Activated CD8-positive, alpha-beta memory T cell treated with anti-CD3 and anti-CD28 coated beads, Interleukin-2, amount 50 U/mL, for 1 hour (primary cell): ENCODE data around the gene NKX6-2.
"Not testable (repeated sequence)": the region's sequence is repeated elsewhere in the genome, so short reads cannot be mapped to it uniquely, and the experiment has no call there.

Experiments used
- DNase-seq: peaks from one replicate; pipeline ENCODE4 v3.0.0-alpha.2; 2020; ENCODE audit errors: extremely low read depth

Gene NKX6-2

DNA sequence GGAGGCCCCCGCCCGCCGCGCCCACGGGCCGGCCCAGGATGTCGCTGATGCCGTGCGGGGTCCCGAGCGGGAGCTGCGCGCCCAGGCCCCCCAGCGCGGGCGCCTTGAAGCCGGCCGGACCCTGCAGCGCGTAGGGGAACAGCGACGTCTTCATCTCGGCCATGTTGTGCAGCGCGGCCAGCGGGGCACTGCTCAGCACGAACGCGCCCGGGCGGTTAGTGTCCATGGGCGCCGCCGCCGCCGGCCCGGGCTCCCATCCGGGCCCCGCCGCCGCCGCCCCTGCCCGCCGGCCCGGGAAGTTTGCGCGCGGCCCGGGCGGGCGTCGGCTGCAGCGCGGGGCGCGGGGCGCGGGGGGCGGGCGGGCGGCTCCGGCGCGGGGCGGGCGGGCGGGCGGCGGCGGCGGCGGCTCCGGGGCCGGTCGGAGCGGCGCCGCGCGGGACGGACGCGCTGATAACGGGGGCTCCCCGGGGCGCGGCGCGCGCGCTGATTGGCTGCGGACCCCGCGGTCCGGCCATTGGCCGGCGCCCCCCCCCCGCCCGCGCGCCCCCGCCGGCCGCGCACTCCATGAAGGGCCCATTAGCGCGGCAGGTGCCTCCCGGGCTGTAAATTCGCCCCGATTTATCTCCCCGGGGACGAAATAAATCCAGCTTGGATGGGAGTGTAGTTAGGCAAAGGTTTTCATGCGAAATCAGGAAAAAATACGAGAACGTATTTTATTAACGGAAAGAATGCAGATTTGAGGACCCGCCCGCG, at the start of gene NKX6-2:
Gene NKX6-2, minus strand, starts transcription at position 425 of the 753 bp plus-strand sequence. Its CDS starts 199 bp downstream, at position 226.
- DNase-seq = no peak

DNA sequence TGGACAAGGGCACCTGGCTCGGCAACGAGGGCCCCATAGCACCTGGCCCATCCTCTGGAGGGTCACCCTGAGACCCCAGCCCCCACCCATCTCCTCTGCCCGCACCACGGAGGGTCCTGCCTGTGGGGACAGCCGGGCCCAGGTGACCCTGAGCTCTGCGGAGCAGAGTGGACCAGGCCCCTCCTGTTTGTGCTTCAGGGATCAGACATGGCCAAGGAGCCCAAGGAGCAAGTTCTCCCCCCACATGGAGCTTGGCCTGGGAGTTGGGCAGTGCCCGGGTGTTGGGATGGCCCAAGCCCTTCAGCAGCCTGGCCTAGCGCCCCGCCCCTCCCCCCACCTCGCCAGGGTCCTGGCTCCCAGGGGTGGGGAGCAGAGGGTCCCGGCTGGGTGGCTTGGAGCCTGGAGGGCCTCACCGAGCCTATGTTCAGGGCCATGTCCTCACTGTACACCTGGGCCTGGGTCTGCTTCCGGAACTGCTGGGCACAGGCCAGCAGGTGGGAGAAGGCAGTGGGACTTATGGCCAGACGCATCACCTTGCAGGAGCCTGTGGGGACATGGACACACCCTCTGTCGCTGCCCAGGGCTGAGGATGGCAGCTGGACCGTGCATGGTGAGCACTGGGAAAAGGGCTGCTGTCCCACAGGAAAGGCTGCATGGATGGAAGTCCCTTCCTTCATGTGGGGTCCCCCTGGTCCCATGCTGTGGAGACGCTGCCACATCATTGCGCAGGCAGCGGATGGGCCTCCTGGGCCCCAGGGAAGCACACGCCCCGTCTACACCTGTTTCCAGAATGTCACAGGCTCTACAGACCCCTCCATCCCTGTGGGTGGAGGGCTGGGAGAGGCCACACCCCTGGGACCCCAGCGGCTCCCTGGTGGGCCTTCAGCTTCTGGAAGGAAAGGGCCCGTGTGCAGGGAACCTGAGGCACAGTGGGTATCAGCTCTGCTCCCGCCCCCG, 49.2 kb upstream of the NKX6-2 start:
- DNase-seq = no peak

DNA sequence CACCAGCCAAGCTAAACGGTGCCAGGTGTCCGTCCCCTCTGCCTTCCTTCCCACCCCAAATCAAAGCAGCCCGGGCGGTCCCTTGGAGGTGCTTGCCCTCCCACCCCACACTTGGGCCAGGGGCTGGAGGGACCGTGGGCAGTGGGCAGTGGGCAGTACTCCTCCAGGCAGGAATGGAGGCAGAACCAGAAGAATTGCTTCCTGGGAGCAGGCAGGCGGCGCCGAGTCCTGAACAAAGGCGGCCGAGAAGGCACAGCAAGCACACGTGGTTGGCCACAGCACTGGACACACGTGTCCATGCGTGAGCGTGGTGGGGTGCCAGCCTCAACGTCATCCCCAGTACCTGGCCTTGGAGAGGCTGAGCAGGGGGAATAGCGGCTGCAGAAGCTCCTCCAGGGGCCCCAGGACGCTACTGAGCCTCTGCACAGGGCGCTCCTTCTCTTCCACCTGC, 48.4 kb upstream of the NKX6-2 start:
- DNase-seq = no peak

DNA sequence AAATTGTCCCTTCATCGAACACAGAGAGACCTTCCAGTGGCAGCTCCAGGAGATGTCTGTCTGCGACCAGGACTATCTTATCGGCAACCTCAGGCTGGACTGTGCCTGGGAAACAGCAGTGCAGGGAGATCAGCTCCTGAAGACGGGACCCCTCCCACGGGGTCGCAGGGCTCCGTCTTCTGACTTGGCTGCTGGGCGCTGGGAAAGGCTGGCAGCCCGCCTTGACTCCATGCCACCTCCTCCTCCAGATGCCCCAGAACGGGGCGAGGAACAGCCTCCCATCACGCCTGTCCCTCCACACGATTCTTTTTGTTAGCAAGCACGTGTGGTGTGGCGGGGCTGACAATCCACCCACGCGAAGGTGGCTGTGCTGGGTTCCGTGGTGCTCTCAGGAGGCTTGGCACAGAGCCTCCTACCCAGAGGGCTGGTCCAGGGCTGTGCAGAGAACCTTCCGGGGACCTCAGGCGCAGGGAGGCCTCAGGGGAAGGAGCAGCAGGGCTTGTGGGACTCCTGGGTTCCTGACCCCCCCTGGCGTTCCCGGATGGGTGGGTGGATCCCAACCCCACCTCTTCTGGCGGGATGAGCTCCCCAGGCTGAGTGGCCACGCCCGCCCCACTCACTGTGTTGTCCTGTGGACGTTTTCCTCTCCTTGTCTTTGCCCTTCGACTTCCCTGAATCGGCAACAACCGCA, 47.6 kb upstream of the NKX6-2 start:
- no peak for DNase-seq

DNA sequence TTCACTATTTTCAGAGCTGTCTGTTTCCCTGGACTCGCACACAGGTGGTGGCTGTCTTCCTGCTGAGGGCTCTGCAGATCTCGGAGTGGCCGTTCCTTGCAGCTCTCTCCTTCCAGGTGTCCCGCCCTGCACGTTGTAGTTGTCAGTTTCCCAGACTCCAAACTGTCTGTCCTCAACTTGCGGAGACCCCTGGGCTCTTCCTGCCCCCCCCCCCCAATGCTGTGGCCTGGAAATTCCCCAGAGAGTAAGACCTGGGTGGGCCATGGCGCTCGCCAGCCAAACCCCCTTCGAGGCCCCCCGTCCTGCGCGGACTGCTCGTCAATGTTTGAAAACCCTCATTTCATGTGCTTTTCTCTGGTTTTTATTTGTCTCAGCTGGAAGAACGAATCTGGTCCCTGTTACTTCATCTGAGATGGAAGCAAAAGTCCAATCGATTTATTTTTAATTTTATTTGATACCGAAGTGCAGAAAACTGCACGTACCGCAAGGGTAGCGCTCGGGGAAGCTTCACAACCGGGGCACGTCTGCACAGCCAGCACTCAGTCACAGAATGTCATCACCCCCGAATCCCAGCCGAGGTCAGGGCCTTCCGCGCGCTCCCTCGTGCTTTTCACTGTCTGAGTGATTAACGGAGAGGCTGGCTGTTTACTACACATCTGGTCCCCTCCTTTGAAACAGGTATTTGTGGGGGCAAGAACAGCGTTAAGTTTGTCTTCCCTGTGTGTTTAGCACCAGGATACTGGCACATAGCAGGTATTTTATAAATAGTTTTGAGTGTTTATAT, 46.4 kb upstream of the NKX6-2 start:
- no peak for DNase-seq

DNA sequence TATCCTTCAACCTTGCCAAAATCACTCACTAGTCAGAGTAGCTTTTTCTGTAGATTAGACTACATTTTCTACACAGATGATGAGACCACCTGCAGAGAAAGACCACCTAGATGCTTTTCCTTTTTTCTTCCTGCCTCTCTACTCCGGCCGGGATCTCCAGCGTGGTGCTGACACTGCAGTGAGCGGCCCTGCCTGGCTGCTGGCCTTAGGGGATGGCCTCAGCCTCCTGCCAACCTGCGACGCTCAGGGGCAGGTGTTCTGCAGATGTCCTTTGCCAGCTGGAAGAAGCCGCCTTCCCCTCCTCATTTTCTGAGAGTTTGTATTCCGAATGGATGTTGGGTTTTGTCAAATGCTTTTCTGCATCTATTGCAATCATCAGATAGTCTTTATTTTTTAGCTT, 43.5 kb upstream of the NKX6-2 start:
- DNase-seq = no peak

DNA sequence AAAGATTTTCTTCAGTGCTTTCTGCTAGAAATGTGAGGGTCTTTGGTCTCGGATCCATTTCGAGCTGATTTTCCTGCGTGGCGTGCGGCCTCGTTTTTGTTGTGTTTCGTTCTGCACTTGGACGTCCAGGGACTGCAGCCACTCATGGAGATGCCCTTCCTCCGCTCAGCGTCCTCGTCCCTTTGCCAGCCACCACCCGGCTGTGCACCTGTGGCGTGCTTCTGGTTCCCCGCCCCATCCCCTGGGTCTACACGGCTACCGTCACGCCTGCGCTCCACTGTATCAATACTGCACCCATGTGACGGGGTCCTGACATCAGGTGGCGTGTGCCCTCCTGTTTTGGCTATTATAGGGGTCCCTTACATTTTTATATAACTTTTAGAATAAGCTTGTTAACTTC, 42.7 kb upstream of the NKX6-2 start:
- no peak for DNase-seq

DNA sequence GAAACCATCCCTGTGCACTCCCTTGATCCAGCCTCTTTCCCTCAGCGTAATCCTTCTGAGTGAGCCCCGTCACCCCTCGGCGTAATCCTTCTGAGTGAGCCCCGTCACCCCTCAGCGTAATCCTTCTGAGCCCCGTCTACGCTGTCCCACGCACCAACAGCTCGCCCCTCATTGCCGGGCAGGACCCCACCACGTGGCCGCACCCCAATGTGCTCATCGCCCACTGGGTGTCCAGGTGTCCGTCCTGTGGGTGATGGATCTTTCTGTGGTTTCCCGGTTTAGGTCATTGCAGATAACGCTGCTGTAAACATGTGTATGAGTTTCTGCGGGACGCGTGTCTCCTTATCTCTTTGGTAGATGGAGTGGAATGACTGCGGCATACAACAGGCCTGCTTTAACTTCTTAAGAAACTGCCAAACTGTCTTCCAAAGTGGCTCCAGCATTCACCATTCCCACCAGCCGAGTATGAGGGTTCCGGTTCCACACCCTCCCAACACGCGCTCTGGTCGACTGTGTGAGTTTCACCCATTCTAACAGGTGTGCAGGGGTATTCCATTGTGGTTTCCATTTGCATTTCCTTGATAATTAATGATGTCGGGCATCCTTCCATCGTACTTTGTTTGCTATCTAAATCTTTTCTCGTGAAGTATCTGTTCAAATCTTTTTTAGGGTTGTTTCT, 42.1 kb upstream of the NKX6-2 start:
- DNase-seq = no peak

DNA sequence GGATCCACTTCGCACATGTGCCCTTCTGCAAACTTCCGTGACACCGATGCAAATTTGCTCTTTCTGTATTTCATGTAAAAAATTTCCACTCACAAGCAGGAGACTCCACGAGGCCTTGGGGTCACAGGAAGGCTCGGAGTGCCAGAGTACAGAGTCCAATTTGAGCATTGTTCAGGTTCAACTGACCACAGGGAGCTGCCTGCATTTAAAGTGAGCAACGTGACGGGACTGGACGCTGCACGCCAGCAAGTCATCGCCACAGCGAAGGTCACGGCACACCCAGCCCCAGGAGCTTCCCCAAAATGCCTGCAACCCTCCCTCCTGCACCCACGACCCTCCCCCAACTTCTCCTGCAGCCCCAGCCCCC, 41.5 kb upstream of the NKX6-2 start:
- DNase-seq = no peak

DNA sequence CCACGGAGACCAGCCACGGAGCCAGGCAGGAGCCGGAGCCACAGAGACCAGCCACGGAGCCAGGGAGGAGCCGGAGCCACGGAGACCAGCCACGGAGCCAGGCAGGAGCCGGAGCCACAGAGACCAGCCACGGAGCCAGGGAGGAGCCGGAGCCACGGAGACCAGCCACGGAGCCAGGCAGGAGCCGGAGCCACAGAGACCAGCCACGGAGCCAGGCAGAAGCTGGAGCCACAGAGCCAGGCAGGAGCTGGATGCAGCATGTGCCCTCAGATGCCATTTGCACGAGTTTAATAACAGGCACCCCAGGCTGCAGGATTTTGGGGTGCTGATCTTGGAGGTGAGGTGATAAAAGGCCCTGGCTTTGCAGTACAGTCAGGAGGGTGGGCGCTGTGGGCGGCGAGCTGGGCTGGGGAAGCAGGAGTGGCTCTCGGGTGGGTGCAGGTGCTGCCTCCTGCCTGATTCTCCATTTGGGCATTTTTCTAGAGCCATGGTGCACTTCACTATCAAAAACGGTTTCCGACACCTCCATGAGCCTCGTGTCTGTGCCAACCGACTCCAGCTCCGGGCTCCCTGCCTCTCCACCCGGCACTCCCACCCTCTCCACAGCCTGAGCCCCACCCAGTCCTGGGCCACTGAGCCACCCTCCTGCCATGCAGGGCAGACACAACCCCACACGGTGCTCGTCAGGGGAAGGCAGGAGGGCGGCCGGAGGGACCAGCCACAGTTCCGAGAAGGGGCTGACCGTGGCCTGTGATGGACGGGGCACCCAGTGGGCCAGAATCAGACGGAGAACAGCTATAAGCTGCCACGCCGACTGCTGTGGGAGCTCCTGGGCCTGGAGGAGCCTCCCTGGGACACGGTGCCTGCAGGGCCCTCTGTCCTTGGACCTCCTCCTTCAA, 40.8 kb upstream of the NKX6-2 start:
- DNase-seq = no peak

DNA sequence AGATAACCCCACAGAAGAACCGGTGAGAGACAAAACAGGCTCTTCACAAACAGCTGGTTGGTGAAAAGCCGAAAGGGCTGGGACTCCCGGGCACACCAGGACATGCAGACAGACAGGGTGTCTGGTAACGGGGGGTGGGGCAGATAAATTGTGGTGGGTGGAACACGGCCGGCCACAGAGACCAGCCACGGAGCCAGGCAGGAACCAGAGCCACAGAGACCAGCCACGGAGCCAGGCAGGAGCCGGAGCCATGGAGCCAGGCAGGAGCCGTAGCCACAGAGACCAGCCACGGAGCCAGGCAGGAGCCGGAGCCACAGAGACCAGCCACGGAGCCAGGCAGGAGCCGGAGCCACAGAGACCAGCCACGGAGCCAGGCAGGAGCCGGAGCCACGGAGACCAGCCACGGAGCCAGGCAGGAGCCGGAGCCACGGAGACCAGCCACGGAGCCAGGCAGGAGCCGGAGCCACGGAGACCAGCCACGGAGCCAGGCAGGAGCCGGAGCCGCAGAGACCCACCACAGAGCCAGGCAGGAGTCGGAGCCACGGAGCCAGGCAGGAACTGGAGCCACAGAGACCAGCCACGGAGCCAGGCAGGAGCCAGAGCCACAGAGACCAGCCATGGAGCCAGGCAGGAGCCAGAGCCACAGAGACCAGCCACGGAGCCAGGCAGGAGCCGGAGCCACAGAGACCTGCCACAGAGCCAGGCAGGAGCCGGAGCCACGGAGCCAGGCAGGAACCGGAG, 40.0 kb upstream of the NKX6-2 start:
- DNase-seq = not testable (repeated sequence)

DNA sequence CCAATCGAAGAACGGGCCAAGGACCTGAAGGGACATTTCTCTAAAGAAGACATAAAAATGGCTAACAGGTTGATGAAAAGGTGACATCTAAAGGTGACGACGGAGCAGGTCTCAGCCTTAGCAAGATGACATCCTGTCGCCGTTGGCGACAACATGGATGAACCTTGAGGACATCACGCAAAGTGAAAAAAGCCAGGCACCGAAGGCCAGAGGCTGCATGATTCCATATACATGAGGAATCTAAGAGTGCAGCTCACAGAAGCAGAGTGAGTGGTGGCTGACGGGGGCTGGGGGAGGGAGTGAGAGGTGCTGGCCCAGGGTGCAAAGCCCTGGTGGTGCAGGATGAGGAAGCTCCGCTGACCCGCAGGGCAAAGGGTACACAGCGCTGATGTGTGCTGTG, 34.1 kb upstream of the NKX6-2 start:
- no peak for DNase-seq

DNA sequence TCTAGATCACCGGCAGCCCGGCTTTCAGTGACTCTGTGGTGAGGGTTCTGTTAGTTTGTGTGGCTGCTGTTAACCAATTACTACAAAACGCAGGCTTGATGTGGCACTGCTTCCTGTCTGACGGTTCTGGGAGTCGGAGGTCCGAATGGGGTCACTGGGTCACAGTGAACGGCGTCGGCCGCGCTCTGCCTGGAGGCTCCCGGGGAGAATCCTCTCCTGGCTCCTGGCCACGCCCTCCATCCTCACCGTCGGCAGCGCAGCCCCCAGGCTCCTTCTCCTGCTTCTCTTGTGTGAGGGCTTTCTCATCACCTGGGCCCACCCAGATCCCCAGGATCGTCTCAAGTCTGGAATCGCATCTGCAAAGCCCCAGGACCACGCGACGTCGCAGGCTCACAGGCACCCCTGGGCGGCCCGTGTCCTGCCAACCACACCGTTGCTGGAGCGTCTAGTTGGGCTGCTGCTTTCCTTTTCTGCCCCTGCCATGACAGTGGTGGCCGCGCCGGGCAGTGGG, 31.8 kb upstream of the NKX6-2 start:
- DNase-seq = no peak

DNA sequence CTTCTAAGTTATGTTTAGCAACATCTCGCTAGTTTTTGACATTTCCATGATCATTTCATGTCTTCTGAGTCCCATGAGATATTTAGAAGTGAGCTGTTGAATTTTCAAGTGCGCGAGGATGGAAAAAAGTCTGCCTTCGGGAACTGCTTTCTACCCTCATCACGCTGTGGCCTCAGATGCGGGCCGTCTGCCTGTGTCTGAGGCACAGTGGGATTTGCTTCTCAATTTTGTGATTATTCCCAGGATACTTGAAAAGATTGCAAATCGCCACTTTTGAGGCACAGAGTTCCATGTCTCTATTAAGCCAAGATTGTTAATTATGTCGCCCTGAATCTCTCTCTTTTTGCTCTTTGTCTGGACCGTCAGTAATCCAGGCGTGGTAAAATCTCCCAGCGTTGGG, 30.8 kb upstream of the NKX6-2 start:
- DNase-seq = no peak

DNA sequence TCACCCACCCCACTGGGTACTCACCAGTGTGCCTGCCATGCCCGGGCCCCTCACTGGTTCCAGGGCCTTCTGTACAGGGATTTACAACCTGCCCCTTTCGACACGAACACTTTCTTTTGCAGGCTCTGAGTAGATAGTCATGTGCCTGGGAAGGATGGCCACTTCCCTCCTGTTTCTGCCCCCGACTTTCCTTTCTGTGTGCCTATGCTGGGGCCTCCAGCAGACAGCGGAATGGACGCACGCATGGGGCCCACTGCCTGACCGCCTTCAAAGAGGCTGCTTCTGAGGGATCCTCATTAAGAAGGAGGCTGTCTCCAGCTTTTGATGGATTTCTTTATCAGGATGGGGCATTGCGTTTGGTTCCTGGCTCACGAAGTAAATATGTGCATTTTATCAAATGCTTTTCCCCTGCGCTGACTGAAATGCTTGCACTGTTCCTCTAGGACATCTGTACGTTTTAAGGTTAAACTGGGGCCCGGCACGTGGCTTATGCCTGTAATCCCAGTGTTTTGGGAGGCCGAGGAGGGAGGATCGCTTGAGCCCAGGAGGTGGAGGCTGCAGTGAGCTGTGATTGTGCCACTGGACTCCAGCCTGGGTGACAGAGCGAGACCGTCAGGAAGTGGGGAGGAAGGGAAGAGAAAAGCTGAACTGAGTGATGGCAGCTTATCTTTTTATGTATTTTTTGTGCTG, 29.4 kb upstream of the NKX6-2 start:
- DNase-seq = no peak

DNA sequence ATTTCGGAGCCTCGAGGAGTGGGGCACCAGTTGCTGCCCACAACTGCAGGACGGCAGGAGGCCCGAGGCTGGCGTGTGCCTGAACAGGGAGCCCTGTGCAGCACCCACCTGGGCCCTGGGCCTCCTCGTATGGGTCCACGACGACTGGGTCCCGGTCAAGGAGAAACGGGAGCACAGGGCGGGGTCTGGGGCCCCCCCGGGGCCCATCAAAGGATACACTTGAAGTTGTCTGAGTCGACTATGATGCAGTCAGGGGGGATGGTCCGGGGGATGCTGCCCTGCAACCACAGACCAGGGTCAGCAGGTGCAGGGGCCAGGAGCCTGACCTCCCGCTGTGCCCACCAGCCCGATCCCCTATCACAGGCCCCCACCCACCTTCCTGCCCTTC, 28.5 kb upstream of the NKX6-2 start:
- no peak for DNase-seq

DNA sequence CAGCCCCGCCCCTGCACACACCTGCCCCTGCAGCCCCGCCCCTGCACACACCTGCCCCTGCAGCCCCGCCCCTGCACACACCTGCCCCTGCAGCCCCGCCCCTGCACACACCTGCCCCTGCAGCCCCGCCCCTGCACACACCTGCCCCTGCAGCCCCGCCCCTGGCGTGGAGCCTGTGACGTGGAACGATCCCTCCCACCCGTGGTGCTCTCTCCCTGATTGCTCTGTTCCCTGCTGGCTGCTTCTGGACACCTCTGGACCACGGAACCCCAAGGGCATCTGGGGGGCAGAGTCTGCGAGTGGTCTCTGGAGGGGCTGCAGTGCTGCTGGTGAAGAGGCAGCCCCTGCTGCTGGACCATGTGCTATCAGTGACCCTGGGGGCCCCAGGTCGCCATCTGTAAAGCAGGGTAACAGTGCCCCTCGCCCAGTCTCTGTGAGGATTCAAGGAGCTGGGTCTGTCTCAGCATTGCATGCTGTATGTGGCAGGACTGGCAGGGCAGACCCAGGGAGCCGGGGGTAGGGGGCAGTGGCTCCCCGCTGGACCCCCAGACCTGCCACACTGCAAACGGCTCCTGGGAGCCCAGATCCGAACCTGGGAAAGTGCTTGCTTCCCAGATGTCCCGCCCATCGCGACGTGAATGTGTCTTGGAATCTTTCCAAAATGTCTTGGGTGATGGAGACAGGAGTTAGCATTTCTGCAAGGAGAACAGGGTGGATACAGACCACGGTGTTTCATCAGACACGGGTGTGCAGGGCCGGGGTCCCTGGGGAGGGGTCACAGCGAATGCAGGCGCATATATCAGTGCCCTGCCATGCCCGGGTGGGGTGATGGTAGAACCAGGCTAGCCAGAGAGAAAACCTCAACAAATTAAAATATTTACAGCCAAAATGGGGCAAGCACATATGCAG, 27.9 kb upstream of the NKX6-2 start:
- no peak for DNase-seq
